Measurements from ENCODE around the gene ZSWIM6.

The ZSWIM6 gene

GRCh38 chr5:61330845-61331406, 1.1 kb upstream of the ZSWIM6 start:
- peak; percentile 27 for DNase-seq (ENCODE audit: insufficient read length, low spot score)

GRCh38 chr5:61332358-61332749, 296 bp downstream of the ZSWIM6 start:
- FAIRE-seq = no peak
- DNase-seq (ENCODE audit: insufficient read length, low spot score) = peak; percentile 36

More at GRCh38 chr5:61330845-61331406, 1.1 kb upstream of the ZSWIM6 start:
- FAIRE-seq = peak; percentile 26

- FAIRE-seq = no peak
These were observed 828 bp downstream of the ZSWIM6 start for GRCh38 chr5:61332851-61333320.

GRCh38 chr5:61333321-61333953, 1.4 kb downstream of the ZSWIM6 start:
- DNase-seq (ENCODE audit: insufficient read length, low spot score) (peak; percentile 32), FAIRE-seq (no peak)

More at GRCh38 chr5:61332851-61333320, 828 bp downstream of the ZSWIM6 start:
- peak; percentile 19 for DNase-seq (ENCODE audit: insufficient read length, low spot score)

- DNase-seq (ENCODE audit: insufficient read length, low spot score) = no peak
- FAIRE-seq = no peak
These were observed 2.2 kb downstream of the ZSWIM6 start for GRCh38 chr5:61333954-61334867.

- DNase-seq (ENCODE audit: insufficient read length, low spot score) (no peak), FAIRE-seq (no peak)
These were observed 3.0 kb downstream of the ZSWIM6 start for GRCh38 chr5:61334868-61335615.

GRCh38 chr5:61339764-61340163, 7.7 kb downstream of the ZSWIM6 start:
- FAIRE-seq (no peak), DNase-seq (ENCODE audit: insufficient read length, low spot score) (no peak)

- no peak for FAIRE-seq
- no peak for DNase-seq (ENCODE audit: insufficient read length, low spot score)
These were observed 8.8 kb downstream of the ZSWIM6 start for GRCh38 chr5:61340775-61341361.

- no peak for DNase-seq (ENCODE audit: insufficient read length, low spot score)
- no peak for FAIRE-seq
These were observed 10.0 kb downstream of the ZSWIM6 start for GRCh38 chr5:61342071-61342501.

GRCh38 chr5:61344187-61344944, 12.3 kb downstream of the ZSWIM6 start:
- FAIRE-seq = no peak
- DNase-seq (ENCODE audit: insufficient read length, low spot score) = no peak

- no peak for DNase-seq (ENCODE audit: insufficient read length, low spot score)
- FAIRE-seq = no peak
These were observed 14.5 kb downstream of the ZSWIM6 start for GRCh38 chr5:61346511-61346910.

GRCh38 chr5:61347080-61347479, 15.0 kb downstream of the ZSWIM6 start:
- DNase-seq (ENCODE audit: insufficient read length, low spot score) (no peak), FAIRE-seq (no peak)

GRCh38 chr5:61348447-61348846, 16.4 kb downstream of the ZSWIM6 start:
- DNase-seq (ENCODE audit: insufficient read length, low spot score) (no peak), FAIRE-seq (no peak)

GRCh38 chr5:61349935-61350334, 17.9 kb downstream of the ZSWIM6 start:
- FAIRE-seq = no peak

GRCh38 chr5:61350535-61350934, 18.5 kb downstream of the ZSWIM6 start:
- DNase-seq (ENCODE audit: insufficient read length, low spot score) (no peak), FAIRE-seq (no peak)

More at GRCh38 chr5:61349935-61350334, 17.9 kb downstream of the ZSWIM6 start:
- DNase-seq (ENCODE audit: insufficient read length, low spot score) = no peak

GRCh38 chr5:61351733-61352132, 19.7 kb downstream of the ZSWIM6 start:
- FAIRE-seq = no peak

GRCh38 chr5:61352180-61352579, 20.1 kb downstream of the ZSWIM6 start:
- DNase-seq (ENCODE audit: insufficient read length, low spot score) (no peak), FAIRE-seq (no peak)

More at GRCh38 chr5:61351733-61352132, 19.7 kb downstream of the ZSWIM6 start:
- no peak for DNase-seq (ENCODE audit: insufficient read length, low spot score)

- no peak for DNase-seq (ENCODE audit: insufficient read length, low spot score)
- FAIRE-seq = no peak
These were observed 20.6 kb downstream of the ZSWIM6 start for GRCh38 chr5:61352612-61353156.

GRCh38 chr5:61353293-61353692, 21.2 kb downstream of the ZSWIM6 start:
- FAIRE-seq = no peak

More at GRCh38 chr5:61353293-61353692, 21.2 kb downstream of the ZSWIM6 start:
- DNase-seq (ENCODE audit: insufficient read length, low spot score) = no peak

Measured in GM19239 (cell line).